Endothelial cell (in vitro differentiated cells): ENCODE measurements around the gene CXCL14. TPM values are rescaled to one million over a fixed set of nuclear protein-coding genes. Genes with fewer than 3 reads are reported as not detected.

Experiments used
- DNase-seq: peaks from one replicate; pipeline ENCODE4 v3.0.0; 2021; ENCODE audit warnings: low spot score
- H3K27ac Mint-ChIP-seq: one replicate; pipeline ENCODE4 v1.8.0; 2021; ENCODE audit warnings: mixed read lengths, inconsistent platforms; ENCODE audit not compliant: unreplicated experiment
- H3K27me3 Mint-ChIP-seq: one replicate; pipeline ENCODE4 v1.8.0; 2021; ENCODE audit warnings: mild to moderate bottlenecking, moderate library complexity, mixed read lengths, inconsistent platforms; ENCODE audit not compliant: unreplicated experiment
- H3K36me3 Mint-ChIP-seq: one replicate; pipeline ENCODE4 v1.8.0; 2021; ENCODE audit warnings: mild to moderate bottlenecking, low read depth, mixed read lengths, inconsistent platforms; ENCODE audit not compliant: unreplicated experiment
- H3K4me1 Mint-ChIP-seq: one replicate; pipeline ENCODE4 v1.8.0; 2021; ENCODE audit warnings: mild to moderate bottlenecking, mixed read lengths, inconsistent platforms; ENCODE audit not compliant: unreplicated experiment
- H3K4me3 Mint-ChIP-seq: one replicate; pipeline ENCODE4 v1.8.0; 2021; ENCODE audit warnings: mild to moderate bottlenecking, mixed read lengths, inconsistent platforms; ENCODE audit not compliant: unreplicated experiment
- H3K9me3 Mint-ChIP-seq: one replicate; pipeline ENCODE4 v1.8.0; 2021; ENCODE audit warnings: mixed read lengths, inconsistent platforms; ENCODE audit not compliant: unreplicated experiment
- total RNA-seq: library from RNA; stranded (reverse); fragmentation: NEBNext Ultra II Directional; extraction: Animal tissue kit (Norgen Biotek cat#: 25700); gene quantifications from one replicate; pipeline ENCODE4 v1.2.1, GENCODE V29; 2021; ENCODE audit not compliant: unreplicated experiment
- TF ChIP-seq, protein P1 (sequence below): fragments of 200-600 bp; sonication (generic); IDR thresholded peaks from one replicate; pipeline ENCODE4 v1.5.0; 2021; ENCODE audit warnings: antibody characterized with exemption; ENCODE audit not compliant: unreplicated experiment

Gene CXCL14
- total RNA-seq, 1 donor from 2014 or later, result 0.13 TPM

DNA sequence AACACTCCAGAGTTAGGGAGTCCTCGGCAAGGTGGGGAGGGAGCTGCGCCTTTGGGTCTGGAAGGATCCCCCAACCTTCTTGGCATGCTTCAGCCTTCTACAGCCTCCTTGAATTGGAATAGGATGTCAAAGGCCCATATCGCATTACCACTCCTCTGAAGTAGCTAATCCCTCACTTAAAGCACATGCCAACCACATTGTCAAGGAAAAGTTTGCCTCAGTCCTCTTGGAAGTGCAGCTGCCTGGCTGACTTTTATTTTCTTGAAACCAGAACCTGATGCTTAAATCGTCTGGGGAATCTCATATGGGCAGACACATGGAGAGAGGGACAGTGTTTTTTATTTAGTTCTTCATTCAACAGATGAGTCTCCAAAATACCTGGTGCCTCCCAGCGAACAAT is 14.5 kb downstream of the CXCL14 start:
- Mint-ChIP-seq H3K36me3 (no peaks in the 10 kb centered on the region), H3K27me3 (peaks cover 10% of the 10 kb centered on the region), H3K4me3 (no peak overlapping the region), H3K27ac (no peak overlapping the region), H3K9me3 (no peaks in the 10 kb centered on the region), H3K4me1 (no peaks in the 10 kb centered on the region)
- TF ChIP-seq, protein P1, sequence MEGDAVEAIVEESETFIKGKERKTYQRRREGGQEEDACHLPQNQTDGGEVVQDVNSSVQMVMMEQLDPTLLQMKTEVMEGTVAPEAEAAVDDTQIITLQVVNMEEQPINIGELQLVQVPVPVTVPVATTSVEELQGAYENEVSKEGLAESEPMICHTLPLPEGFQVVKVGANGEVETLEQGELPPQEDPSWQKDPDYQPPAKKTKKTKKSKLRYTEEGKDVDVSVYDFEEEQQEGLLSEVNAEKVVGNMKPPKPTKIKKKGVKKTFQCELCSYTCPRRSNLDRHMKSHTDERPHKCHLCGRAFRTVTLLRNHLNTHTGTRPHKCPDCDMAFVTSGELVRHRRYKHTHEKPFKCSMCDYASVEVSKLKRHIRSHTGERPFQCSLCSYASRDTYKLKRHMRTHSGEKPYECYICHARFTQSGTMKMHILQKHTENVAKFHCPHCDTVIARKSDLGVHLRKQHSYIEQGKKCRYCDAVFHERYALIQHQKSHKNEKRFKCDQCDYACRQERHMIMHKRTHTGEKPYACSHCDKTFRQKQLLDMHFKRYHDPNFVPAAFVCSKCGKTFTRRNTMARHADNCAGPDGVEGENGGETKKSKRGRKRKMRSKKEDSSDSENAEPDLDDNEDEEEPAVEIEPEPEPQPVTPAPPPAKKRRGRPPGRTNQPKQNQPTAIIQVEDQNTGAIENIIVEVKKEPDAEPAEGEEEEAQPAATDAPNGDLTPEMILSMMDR, result no peak
- no peak for DNase-seq

DNA sequence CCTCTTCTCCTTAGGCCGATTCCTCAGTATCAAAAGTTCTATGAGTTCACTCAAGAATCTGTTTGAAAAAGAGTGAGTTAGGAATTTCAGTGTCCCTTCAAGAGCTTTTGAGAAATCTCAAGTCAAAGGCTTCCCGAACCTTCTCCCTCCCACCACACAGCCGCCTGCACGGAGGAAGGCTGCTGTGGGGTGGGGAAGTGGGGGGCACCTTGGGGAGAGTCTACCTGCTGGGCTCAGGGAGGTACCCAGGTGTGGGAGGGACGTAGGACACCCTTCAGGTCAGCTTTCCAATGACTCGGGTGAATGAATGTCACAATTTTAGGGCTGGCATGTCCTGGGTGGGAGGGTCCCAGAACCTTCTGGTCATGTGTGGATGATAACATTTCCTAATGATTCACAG is 17.5 kb downstream of the CXCL14 start:
- peaks cover 6% of the 10 kb centered on the region for H3K27me3 Mint-ChIP-seq
- H3K4me1 Mint-ChIP-seq, result no peaks in the 10 kb centered on the region

DNA sequence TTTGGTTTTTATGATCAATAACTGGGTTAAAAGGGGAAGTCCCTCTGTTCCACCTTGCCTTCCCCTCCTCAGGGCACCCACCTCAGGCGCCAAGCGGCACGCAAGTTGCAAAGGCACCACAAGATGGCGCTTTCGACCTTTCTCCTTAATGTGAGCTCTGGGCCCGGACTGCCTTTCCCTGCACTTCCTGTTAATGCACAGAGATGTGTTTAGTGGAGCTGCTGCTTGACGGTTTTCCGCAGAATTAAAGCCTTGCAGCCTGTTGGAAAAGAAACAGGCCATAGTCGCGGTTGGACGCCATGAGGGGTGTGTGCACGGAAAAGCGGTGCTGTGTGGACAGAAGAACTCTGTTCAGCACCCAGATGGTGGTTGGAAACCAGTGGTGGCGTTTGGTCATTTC is 17.9 kb downstream of the CXCL14 start:
- Mint-ChIP-seq H3K4me3 (no peak overlapping the region), H3K27me3 (peaks cover 6% of the 10 kb centered on the region), H3K36me3 (no peaks in the 10 kb centered on the region), H3K27ac (no peak overlapping the region), H3K9me3 (no peaks in the 10 kb centered on the region), H3K4me1 (no peaks in the 10 kb centered on the region)
- TF ChIP-seq, protein P1, result peak; percentile 78
- DNase-seq, result peak; percentile 86

More for the DNA sequence above, 17.5 kb downstream of the CXCL14 start:
- no peak for DNase-seq
- H3K27ac Mint-ChIP-seq, result no peak overlapping the region
- no peaks in the 10 kb centered on the region for H3K36me3 Mint-ChIP-seq
- no peak overlapping the region for H3K4me3 Mint-ChIP-seq
- no peaks in the 10 kb centered on the region for H3K9me3 Mint-ChIP-seq
- TF ChIP-seq, protein P1, result no peak

DNA sequence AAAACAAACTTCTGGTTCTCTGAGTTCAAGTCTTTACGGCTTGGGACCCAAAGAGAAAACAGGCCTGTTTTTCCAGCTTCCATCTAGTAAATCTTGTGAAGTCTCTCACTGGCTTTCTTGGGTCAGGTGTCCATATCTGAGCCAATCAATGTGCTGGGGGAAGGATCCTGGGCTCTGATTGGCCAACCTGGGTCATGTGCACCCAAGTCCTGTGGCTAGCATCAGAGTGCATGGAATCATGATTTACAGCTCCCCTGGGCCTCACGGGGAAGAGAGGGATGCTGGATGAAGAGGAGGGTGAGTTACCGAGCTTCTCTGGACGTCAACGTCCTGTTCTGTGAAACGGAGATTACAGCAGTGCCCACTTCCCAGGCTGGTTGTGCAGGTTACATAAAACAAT is 19.4 kb downstream of the CXCL14 start:
- peaks cover 5% of the 10 kb centered on the region for H3K27me3 Mint-ChIP-seq
- H3K4me1 Mint-ChIP-seq, result no peaks in the 10 kb centered on the region
- no peaks in the 10 kb centered on the region for H3K9me3 Mint-ChIP-seq
- no peaks in the 10 kb centered on the region for H3K36me3 Mint-ChIP-seq
- TF ChIP-seq, protein P1, result no peak
- no peak overlapping the region for H3K4me3 Mint-ChIP-seq
- DNase-seq, result no peak
- H3K27ac Mint-ChIP-seq, result no peak overlapping the region

DNA sequence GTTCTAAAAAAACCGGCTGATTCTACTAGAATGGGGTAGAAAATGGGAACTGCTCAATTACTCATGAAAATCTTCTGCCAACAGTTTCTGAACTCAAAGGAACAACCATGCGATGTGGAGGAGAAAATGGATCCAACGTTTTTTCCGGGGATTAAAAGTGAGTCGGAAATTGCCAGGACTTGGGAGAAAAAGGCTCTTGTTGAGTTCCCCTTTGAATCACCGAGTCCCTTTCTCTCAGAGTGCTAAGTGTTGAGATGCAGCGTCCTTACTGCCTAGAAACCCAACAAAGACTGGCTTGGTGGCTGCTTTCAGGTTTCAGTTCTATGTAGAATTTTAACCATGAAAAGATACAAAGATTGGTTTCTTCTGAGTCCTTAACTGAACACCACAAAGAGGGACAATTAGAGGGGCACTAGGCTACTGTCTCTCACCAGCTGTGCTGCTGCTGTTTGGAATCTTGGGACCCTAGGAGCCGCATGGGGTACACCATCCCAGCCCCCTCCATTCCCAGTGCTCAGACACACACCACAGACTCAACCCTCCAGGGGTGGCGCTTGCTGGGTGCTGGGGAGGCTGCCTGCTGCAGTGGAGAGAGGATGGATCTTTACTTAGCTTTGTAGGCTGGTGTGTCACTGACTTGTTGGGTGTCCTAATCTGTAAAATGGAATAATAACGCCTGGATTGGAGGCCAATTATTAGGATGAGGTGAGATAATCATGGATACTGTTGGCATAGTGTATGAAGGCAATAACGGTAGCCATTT is 21.5 kb downstream of the CXCL14 start:
- H3K36me3 Mint-ChIP-seq, result no peaks in the 10 kb centered on the region
- no peak overlapping the region for H3K27ac Mint-ChIP-seq
- H3K27me3 Mint-ChIP-seq, result peaks cover 5% of the 10 kb centered on the region
- H3K4me1 Mint-ChIP-seq, result no peaks in the 10 kb centered on the region
- no peaks in the 10 kb centered on the region for H3K9me3 Mint-ChIP-seq
- no peak for DNase-seq
- TF ChIP-seq, protein P1, result no peak
- H3K4me3 Mint-ChIP-seq, result no peak overlapping the region
